Liver (tissue), 9 donors: ENCODE measurements around the gene BAZ2B. TPM values are rescaled to one million over a fixed set of nuclear protein-coding genes. Genes with fewer than 3 reads are reported as not detected.
A peak's percentile ranks its signal among the peaks of the same experiment; 100 is the strongest.

Source experiments
- DNase-seq: peaks from one replicate; pipeline ENCODE4 v3.0.0-alpha.2; 2017; ENCODE audit warnings: low spot score
- H3K27ac ChIP-seq, 2 donors: one replicate each; pipeline ENCODE4 v1.7.0; 2013; ENCODE audit warnings: inconsistent platforms in 2 of 2, low read length in 2 of 2, control low read depth in 1 of 2, low read depth in 1 of 2, mild to moderate bottlenecking in 1 of 2
- H3K27me3 ChIP-seq, 4 donors: one replicate each; pipeline versions ENCODE4 v1.6.1 to v1.7.0; 2013; ENCODE audit warnings: low read length in 3 of 4, inconsistent platforms in 1 of 4, mild to moderate bottlenecking in 1 of 4, moderate library complexity in 1 of 4; ENCODE audit not compliant: control insufficient read depth in 4 of 4, insufficient read depth in 4 of 4
- H3K36me3 ChIP-seq, 4 donors: one replicate each; pipeline versions ENCODE4 v1.6.1 to v1.7.0; 2013; ENCODE audit warnings: low read length in 3 of 4, mild to moderate bottlenecking in 3 of 4, low read depth in 1 of 4, moderate library complexity in 1 of 4; ENCODE audit not compliant: control insufficient read depth in 4 of 4, insufficient read depth in 3 of 4
- H3K4me1 ChIP-seq, 4 donors: one replicate each; pipeline versions ENCODE4 v1.6.1 to v1.7.0; 2013; ENCODE audit warnings: low read length in 3 of 4, mild to moderate bottlenecking in 3 of 4, moderate library complexity in 1 of 4; ENCODE audit not compliant: control insufficient read depth in 4 of 4, insufficient read depth in 4 of 4
- H3K4me3 ChIP-seq, 3 donors: one replicate each; pipeline versions ENCODE4 v1.6.1 to v1.7.0; 2013; ENCODE audit warnings: low read length in 3 of 3, control low read depth in 1 of 3, low read depth in 1 of 3, mild to moderate bottlenecking in 1 of 3
- H3K9ac ChIP-seq, 2 donors: one replicate each; pipeline ENCODE4 v1.7.0; 2013; ENCODE audit warnings: low read length in 2 of 2, mild to moderate bottlenecking in 2 of 2, moderate library complexity in 2 of 2, control low read depth in 1 of 2, low read depth in 1 of 2
- H3K9me3 ChIP-seq, 4 donors: one replicate each; pipeline versions ENCODE4 v1.6.1 to v1.7.0; 2013; ENCODE audit warnings: low read length in 3 of 4; ENCODE audit not compliant: control insufficient read depth in 4 of 4
- ATF3 ChIP-seq: IDR thresholded peaks from 2 replicates; pipeline ENCODE4 v1.6.1; 2016; ENCODE audit warnings: antibody characterized with exemption
- EGR1 ChIP-seq, 2 donors: IDR thresholded peaks; 2 replicates each; pipeline ENCODE4 v1.6.1; 2016 to 2018; ENCODE audit warnings: antibody characterized with exemption in 2 of 2, low read depth in 2 of 2
- FOXA1 ChIP-seq: IDR thresholded peaks from 2 replicates; pipeline ENCODE4 v1.6.1; 2016; ENCODE audit warnings: antibody characterized with exemption
- FOXA2 ChIP-seq: IDR thresholded peaks from 2 replicates; pipeline ENCODE4 v1.6.1; 2016; ENCODE audit warnings: antibody characterized with exemption
- GABPA ChIP-seq, 2 donors: IDR thresholded peaks in 1 of 2; conservative IDR thresholded peaks in 1 of 2; 2 replicates each; pipeline ENCODE4 v1.6.1; 2016; ENCODE audit warnings: antibody characterized with exemption in 2 of 2, mild to moderate bottlenecking in 1 of 2, moderate library complexity in 1 of 2
- HNF4A ChIP-seq, 2 donors: conservative IDR thresholded peaks; 2 replicates each; pipeline ENCODE4 v1.6.1; 2016; ENCODE audit warnings: antibody characterized with exemption in 2 of 2, mild to moderate bottlenecking in 2 of 2
- HNF4G ChIP-seq: IDR thresholded peaks from 2 replicates; pipeline ENCODE4 v1.6.1; 2016; ENCODE audit warnings: antibody characterized with exemption
- JUND ChIP-seq, 2 donors: IDR thresholded peaks; 2 replicates each; pipeline ENCODE4 v1.6.1; 2016; ENCODE audit warnings: antibody characterized with exemption in 2 of 2
- MAX ChIP-seq: IDR thresholded peaks from 2 replicates; pipeline ENCODE4 v1.6.1; 2016; ENCODE audit warnings: antibody characterized with exemption
- NR2F2 ChIP-seq: IDR thresholded peaks from 2 replicates; pipeline ENCODE4 v1.6.1; 2016; ENCODE audit warnings: antibody characterized with exemption
- RAD21 ChIP-seq, 2 donors: IDR thresholded peaks; 2 replicates each; pipeline ENCODE4 v1.6.1; 2016; ENCODE audit warnings: antibody characterized with exemption in 2 of 2, mild to moderate bottlenecking in 2 of 2
- RXRA ChIP-seq, 2 donors: IDR thresholded peaks; 2 replicates each; pipeline ENCODE4 v1.6.1; 2017 to 2018; ENCODE audit warnings: antibody characterized with exemption in 2 of 2, mild to moderate bottlenecking in 1 of 2
- SP1 ChIP-seq: IDR thresholded peaks from 2 replicates; pipeline ENCODE4 v1.6.1; 2018; ENCODE audit warnings: antibody characterized with exemption, mild to moderate bottlenecking
- TAF1 ChIP-seq: conservative IDR thresholded peaks from 2 replicates; pipeline ENCODE4 v1.6.1; 2016; ENCODE audit warnings: antibody characterized with exemption, mild to moderate bottlenecking
- YY1 ChIP-seq: IDR thresholded peaks from 2 replicates; pipeline ENCODE4 v1.6.1; 2016; ENCODE audit warnings: antibody characterized with exemption, mild to moderate bottlenecking
- WGBS: extraction: QIAGEN DNeasy Blood & Tissue Kit; methylation state at CpG from one replicate; pipeline ENCODE4 v1.1.7; 2013; 5-methylcytosine and 5-hydroxymethylcytosine counted together
- polyA plus RNA-seq, 2 donors: library from polyadenylated mRNA; stranded (reverse) in 1 of 2; unstranded in 1 of 2; fragments of 200-250 nt in 1 of 2; fragments of >200 nt in 1 of 2; fragmentation: Nextera tagmentation in 1 of 2; extraction: Ambion mirVana in 1 of 2; gene quantifications; one replicate each; pipeline versions ENCODE4 v1.2.1 to v1.2.3, GENCODE V29; 2013 to 2015
- total RNA-seq, 2 donors: library from RNA; depleted of rRNA; stranded (reverse); fragments of >200 nt; gene quantifications; one replicate each; pipeline ENCODE4 v1.2.3, GENCODE V29; 2014
- TF ChIP-seq, protein P1 (sequence below): fragments of 150-350 bp; IDR thresholded peaks from 2 replicates; pipeline ENCODE4 v1.5.1; 2017; ENCODE audit warnings: improper control_type of control experiment, low read depth, low read length; ENCODE audit not compliant: missing input control
- TF ChIP-seq, protein P2 (sequence below): IDR thresholded peaks from 2 replicates; pipeline ENCODE4 v1.6.1; 2016; ENCODE audit warnings: antibody characterized with exemption, mild to moderate bottlenecking
- TF ChIP-seq, protein P3 (sequence below): IDR thresholded peaks from 2 replicates; pipeline ENCODE4 v1.6.1; 2016; ENCODE audit warnings: antibody characterized with exemption
- donor health status: healthy.
- donor health status: healthy.
- donor health status: healthy.
- donor health status: healthy.
- donor health status: healthy.

BAZ2B gene
- total and polyA plus RNA-seq, 4 donors, result 6.7 to 61.0 (median 24.9) TPM

DNA sequence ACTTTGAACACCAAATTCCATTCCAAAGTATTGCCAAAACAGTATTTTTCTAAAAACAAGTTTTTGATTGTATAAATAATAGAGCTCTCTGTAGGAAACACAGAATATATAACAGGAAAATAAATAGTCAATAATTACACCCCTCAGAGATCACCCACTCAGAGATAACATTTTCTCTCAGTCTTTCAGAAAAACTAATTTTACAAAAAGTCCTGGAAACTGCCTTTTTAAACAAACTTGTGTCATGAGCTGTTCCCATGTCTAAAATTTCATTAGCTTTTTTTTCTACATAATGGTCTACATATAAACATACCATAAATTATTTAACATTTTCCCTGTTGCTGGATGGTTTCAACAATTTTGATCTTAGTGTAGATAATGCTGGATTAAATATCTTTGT lies 328.6 kb downstream of the BAZ2B start:
- Histone ChIP-seq H3K9me3 (no peaks in the 10 kb centered on the region), H3K27ac (no peak overlapping the region), H3K4me3 (no peak overlapping the region), H3K36me3 (no peaks in the 10 kb centered on the region), H3K4me1 (peaks cover 2 to 7% (median 5%) of the 10 kb centered on the region in 4 donors), H3K9ac (no peak overlapping the region), H3K27me3 (no peaks in the 10 kb centered on the region)
- TF ChIP-seq HNF4A (conservative IDR thresholded peaks at IDR 0.05) (no peak), RAD21 (IDR thresholded peaks at IDR 0.05) (no peak), HNF4G (no peak), MAX (no peak), JUND (IDR thresholded peaks at IDR 0.05) (no peak), ATF3 (no peak), RXRA (IDR thresholded peaks at IDR 0.05) (no peak), GABPA (IDR thresholded peaks at IDR 0.05 in 1 of 2, conservative IDR thresholded peaks at IDR 0.05 in 1 of 2) (no peak), EGR1 (IDR thresholded peaks at IDR 0.05; ENCODE audit: low read depth in 2 of 2) (no peak)
- TF ChIP-seq, protein P1, sequence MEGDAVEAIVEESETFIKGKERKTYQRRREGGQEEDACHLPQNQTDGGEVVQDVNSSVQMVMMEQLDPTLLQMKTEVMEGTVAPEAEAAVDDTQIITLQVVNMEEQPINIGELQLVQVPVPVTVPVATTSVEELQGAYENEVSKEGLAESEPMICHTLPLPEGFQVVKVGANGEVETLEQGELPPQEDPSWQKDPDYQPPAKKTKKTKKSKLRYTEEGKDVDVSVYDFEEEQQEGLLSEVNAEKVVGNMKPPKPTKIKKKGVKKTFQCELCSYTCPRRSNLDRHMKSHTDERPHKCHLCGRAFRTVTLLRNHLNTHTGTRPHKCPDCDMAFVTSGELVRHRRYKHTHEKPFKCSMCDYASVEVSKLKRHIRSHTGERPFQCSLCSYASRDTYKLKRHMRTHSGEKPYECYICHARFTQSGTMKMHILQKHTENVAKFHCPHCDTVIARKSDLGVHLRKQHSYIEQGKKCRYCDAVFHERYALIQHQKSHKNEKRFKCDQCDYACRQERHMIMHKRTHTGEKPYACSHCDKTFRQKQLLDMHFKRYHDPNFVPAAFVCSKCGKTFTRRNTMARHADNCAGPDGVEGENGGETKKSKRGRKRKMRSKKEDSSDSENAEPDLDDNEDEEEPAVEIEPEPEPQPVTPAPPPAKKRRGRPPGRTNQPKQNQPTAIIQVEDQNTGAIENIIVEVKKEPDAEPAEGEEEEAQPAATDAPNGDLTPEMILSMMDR, result no peak
- TF ChIP-seq, protein P2, sequence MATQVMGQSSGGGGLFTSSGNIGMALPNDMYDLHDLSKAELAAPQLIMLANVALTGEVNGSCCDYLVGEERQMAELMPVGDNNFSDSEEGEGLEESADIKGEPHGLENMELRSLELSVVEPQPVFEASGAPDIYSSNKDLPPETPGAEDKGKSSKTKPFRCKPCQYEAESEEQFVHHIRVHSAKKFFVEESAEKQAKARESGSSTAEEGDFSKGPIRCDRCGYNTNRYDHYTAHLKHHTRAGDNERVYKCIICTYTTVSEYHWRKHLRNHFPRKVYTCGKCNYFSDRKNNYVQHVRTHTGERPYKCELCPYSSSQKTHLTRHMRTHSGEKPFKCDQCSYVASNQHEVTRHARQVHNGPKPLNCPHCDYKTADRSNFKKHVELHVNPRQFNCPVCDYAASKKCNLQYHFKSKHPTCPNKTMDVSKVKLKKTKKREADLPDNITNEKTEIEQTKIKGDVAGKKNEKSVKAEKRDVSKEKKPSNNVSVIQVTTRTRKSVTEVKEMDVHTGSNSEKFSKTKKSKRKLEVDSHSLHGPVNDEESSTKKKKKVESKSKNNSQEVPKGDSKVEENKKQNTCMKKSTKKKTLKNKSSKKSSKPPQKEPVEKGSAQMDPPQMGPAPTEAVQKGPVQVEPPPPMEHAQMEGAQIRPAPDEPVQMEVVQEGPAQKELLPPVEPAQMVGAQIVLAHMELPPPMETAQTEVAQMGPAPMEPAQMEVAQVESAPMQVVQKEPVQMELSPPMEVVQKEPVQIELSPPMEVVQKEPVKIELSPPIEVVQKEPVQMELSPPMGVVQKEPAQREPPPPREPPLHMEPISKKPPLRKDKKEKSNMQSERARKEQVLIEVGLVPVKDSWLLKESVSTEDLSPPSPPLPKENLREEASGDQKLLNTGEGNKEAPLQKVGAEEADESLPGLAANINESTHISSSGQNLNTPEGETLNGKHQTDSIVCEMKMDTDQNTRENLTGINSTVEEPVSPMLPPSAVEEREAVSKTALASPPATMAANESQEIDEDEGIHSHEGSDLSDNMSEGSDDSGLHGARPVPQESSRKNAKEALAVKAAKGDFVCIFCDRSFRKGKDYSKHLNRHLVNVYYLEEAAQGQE, result no peak
- DNase-seq, result no peak

- peak overlapping the region; percentile 32 to 87 (median 70) for H3K4me3 ChIP-seq
- H3K9me3 ChIP-seq, result no peaks in the 10 kb centered on the region
- no peaks in the 10 kb centered on the region for H3K36me3 ChIP-seq
- peak overlapping the region; percentile 91 to 94 for H3K27ac ChIP-seq
- peak overlapping the region; percentile 24 to 63 for H3K9ac ChIP-seq
- no peaks in the 10 kb centered on the region for H3K27me3 ChIP-seq
- 1% methylated on average over 50 of the region's 50 CpGs for WGBS
- DNase-seq, result peak; percentile 99
- H3K4me1 ChIP-seq, result peaks cover 2 to 7% (median 5%) of the 10 kb centered on the region in 4 donors
- peak; percentile 54 for TF ChIP-seq NR2F2
- TF ChIP-seq, protein P1, result no peak
- no peak for TF ChIP-seq HNF4G
- peak; percentile 54 for TF ChIP-seq SP1
- peak in 1 of 2 donors; percentile 39 for TF ChIP-seq RXRA (IDR thresholded peaks at IDR 0.05)
- peak; percentile 69 for TF ChIP-seq YY1
- peak in 1 of 2 donors; percentile 11 for TF ChIP-seq RAD21 (IDR thresholded peaks at IDR 0.05)
- TF ChIP-seq MAX, result peak; percentile 66
- TF ChIP-seq TAF1, result peak; percentile 43
- peak in 1 of 2 donors; percentile 45 for TF ChIP-seq GABPA (IDR thresholded peaks at IDR 0.05 in 1 of 2, conservative IDR thresholded peaks at IDR 0.05 in 1 of 2)
- TF ChIP-seq, protein P3, sequence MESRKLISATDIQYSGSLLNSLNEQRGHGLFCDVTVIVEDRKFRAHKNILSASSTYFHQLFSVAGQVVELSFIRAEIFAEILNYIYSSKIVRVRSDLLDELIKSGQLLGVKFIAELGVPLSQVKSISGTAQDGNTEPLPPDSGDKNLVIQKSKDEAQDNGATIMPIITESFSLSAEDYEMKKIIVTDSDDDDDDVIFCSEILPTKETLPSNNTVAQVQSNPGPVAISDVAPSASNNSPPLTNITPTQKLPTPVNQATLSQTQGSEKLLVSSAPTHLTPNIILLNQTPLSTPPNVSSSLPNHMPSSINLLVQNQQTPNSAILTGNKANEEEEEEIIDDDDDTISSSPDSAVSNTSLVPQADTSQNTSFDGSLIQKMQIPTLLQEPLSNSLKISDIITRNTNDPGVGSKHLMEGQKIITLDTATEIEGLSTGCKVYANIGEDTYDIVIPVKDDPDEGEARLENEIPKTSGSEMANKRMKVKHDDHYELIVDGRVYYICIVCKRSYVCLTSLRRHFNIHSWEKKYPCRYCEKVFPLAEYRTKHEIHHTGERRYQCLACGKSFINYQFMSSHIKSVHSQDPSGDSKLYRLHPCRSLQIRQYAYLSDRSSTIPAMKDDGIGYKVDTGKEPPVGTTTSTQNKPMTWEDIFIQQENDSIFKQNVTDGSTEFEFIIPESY, result no peak
- TF ChIP-seq EGR1 (IDR thresholded peaks at IDR 0.05; ENCODE audit: low read depth in 2 of 2), result no peak
- no peak for TF ChIP-seq JUND (IDR thresholded peaks at IDR 0.05)
- no peak for TF ChIP-seq ATF3
- no peak for TF ChIP-seq FOXA2
- no peak for TF ChIP-seq FOXA1
- TF ChIP-seq HNF4A (conservative IDR thresholded peaks at IDR 0.05), result no peak
Measured at GRCh38 chr2:159286709-159287441, 329.5 kb downstream of the BAZ2B start.
